ENCODE measurements around the gene FRMD4B.

GRCh38 chr3:69433969-69434325 is 48.1 kb upstream of the FRMD4B start:
- no peak for TF ChIP-seq POLR2A (IDR thresholded peaks at IDR 0.05; ENCODE audit: low read depth, low read length)
- no peak for TF ChIP-seq SPI1 (IDR thresholded peaks at IDR 0.05; ENCODE audit: low read depth, low read length)
- TF ChIP-seq TAF1 (IDR thresholded peaks at IDR 0.05; ENCODE audit: low read depth, low read length): no peak
- no peak for TF ChIP-seq POLR2AphosphoS5 (IDR thresholded peaks at IDR 0.05; ENCODE audit: low read depth, low read length)
- no peak for TF ChIP-seq POU2F2 (IDR thresholded peaks at IDR 0.05; ENCODE audit: low read depth, low read length)
